ENCODE measurements around the gene FRMD3. TPM values are rescaled to one million over a fixed set of nuclear protein-coding genes. Genes with fewer than 3 reads are reported as not detected.

Gene FRMD3
- total RNA-seq, 2 experiments from 2014 or later: 0.27 to 1.1 TPM

- no peaks in the 10 kb centered on the region for H3K4me1 Mint-ChIP-seq (ENCODE audit: low read depth)
- no peaks in the 10 kb centered on the region for H3K27me3 Mint-ChIP-seq
- POLR2A ChIA-PET: no interaction called here
- intact Hi-C loops (cut with micrococcal nuclease): no loop called here
- peaks cover 5% of the 10 kb centered on the region for H3K9me3 Mint-ChIP-seq
- no peak for DNase-seq
- no peak overlapping the region for H3K27ac Mint-ChIP-seq
- peaks cover 1% of the 10 kb centered on the region for H3K36me3 Mint-ChIP-seq (ENCODE audit: low read depth)
- CTCF ChIA-PET: interaction anchor here (1.3 kb wide), 1 partner anchor 22 kb away, joined by 3 read pairs; no protein-coding TSS in a partner anchor
- ATAC-seq: no peak
- no peak overlapping the region for H3K4me3 Mint-ChIP-seq
- TF ChIP-seq CTCF (IDR thresholded peaks at IDR 0.05): no peak
These were observed 182.5 kb downstream of the FRMD3 start for GRCh38 chr9:83355729-83356151.

GRCh38 chr9:83355024-83355444 is 183.2 kb downstream of the FRMD3 start:
- no peaks in the 10 kb centered on the region for H3K4me1 Mint-ChIP-seq (ENCODE audit: low read depth)
- no peak for DNase-seq
- no peak overlapping the region for H3K4me3 Mint-ChIP-seq
- H3K36me3 Mint-ChIP-seq (ENCODE audit: low read depth): peaks cover 1% of the 10 kb centered on the region
- no peak for TF ChIP-seq CTCF (IDR thresholded peaks at IDR 0.05)
- H3K27me3 Mint-ChIP-seq: no peaks in the 10 kb centered on the region
- POLR2A ChIA-PET: no interaction called here
- peaks cover 5% of the 10 kb centered on the region for H3K9me3 Mint-ChIP-seq
- CTCF ChIA-PET: no interaction called here
- H3K27ac Mint-ChIP-seq: no peak overlapping the region
- intact Hi-C loops (cut with micrococcal nuclease): no loop called here
- ATAC-seq: no peak

- ChIA-PET CTCF (interaction anchor here (1.5 kb wide), 1 partner anchor 14 kb away, joined by 5 read pairs; no protein-coding TSS in a partner anchor), POLR2A (no interaction called here)
- ATAC-seq: no peak
- no peaks in the 10 kb centered on the region for H3K9me3 Mint-ChIP-seq
- no peak overlapping the region for H3K4me3 Mint-ChIP-seq
- no peaks in the 10 kb centered on the region for H3K36me3 Mint-ChIP-seq (ENCODE audit: low read depth)
- DNase-seq: no peak
- intact Hi-C loops (cut with micrococcal nuclease): no loop called here
- no peaks in the 10 kb centered on the region for H3K27me3 Mint-ChIP-seq
- no peak overlapping the region for H3K27ac Mint-ChIP-seq
- TF ChIP-seq CTCF (IDR thresholded peaks at IDR 0.05): no peak
- H3K4me1 Mint-ChIP-seq (ENCODE audit: low read depth): no peaks in the 10 kb centered on the region
These were observed 189.2 kb downstream of the FRMD3 start for GRCh38 chr9:83349031-83349430.

- TF ChIP-seq CTCF (IDR thresholded peaks at IDR 0.05): no peak
- ChIA-PET POLR2A (no interaction called here), CTCF (interaction anchor here (3.3 kb wide), 1 partner anchor 13 kb away, joined by 11 read pairs; no protein-coding TSS in a partner anchor)
- intact Hi-C loops (cut with micrococcal nuclease): no loop called here
- H3K27ac Mint-ChIP-seq: no peak overlapping the region
- no peaks in the 10 kb centered on the region for H3K36me3 Mint-ChIP-seq (ENCODE audit: low read depth)
- ATAC-seq (no peak), DNase-seq (no peak)
- no peaks in the 10 kb centered on the region for H3K9me3 Mint-ChIP-seq
- H3K4me1 Mint-ChIP-seq (ENCODE audit: low read depth): no peaks in the 10 kb centered on the region
- no peak overlapping the region for H3K4me3 Mint-ChIP-seq
- no peaks in the 10 kb centered on the region for H3K27me3 Mint-ChIP-seq
These were observed 191.4 kb downstream of the FRMD3 start for GRCh38 chr9:83346655-83347420.

GRCh38 chr9:83343366-83343999 is 194.7 kb downstream of the FRMD3 start:
- no peaks in the 10 kb centered on the region for H3K36me3 Mint-ChIP-seq (ENCODE audit: low read depth)
- ATAC-seq (no peak), DNase-seq (no peak)
- intact Hi-C loops (cut with micrococcal nuclease): no loop called here
- H3K9me3 Mint-ChIP-seq: no peaks in the 10 kb centered on the region
- POLR2A ChIA-PET: no interaction called here
- no peaks in the 10 kb centered on the region for H3K4me1 Mint-ChIP-seq (ENCODE audit: low read depth)
- H3K27ac Mint-ChIP-seq: no peak overlapping the region
- H3K4me3 Mint-ChIP-seq: no peak overlapping the region
- H3K27me3 Mint-ChIP-seq: no peaks in the 10 kb centered on the region
- TF ChIP-seq CTCF (IDR thresholded peaks at IDR 0.05): no peak
- CTCF ChIA-PET: interaction anchor here (0.9 to 3.2 kb wide), 3 partner anchors 9 to 201 kb away, joined by 3 to 17 read pairs (median 5); no protein-coding TSS in a partner anchor
